Retinal pigment epithelial cell (primary cell): ENCODE measurements around the gene ACOXL.

Experiments
- DNase-seq: peaks from one replicate; pipeline ENCODE4 v3.0.0-alpha.2; 2010; ENCODE audit warnings: low read depth
- H3K4me3 ChIP-seq: 2 replicates; pipeline ENCODE4 v1.5.1; 2011; ENCODE audit warnings: mild to moderate bottlenecking, low read length, control low read depth, moderate library complexity
- CTCF ChIP-seq: conservative IDR thresholded peaks from 2 replicates; pipeline ENCODE4 v1.5.1; 2011; ENCODE audit warnings: low read depth, low read length, control low read depth, inconsistent platforms

The ACOXL gene

GRCh38 chr2:110837446-110838409 is 105.4 kb downstream of the ACOXL start:
- no peak overlapping the region for H3K4me3 ChIP-seq
- DNase-seq, result no peak
- no peak for TF ChIP-seq CTCF

GRCh38 chr2:110838657-110839384 is 106.4 kb downstream of the ACOXL start:
- DNase-seq, result no peak
- no peak overlapping the region for H3K4me3 ChIP-seq
- TF ChIP-seq CTCF, result no peak

GRCh38 chr2:110840508-110840907 is 108.1 kb downstream of the ACOXL start:
- no peak for TF ChIP-seq CTCF
- no peak for DNase-seq
- no peak overlapping the region for H3K4me3 ChIP-seq

- no peak overlapping the region for H3K4me3 ChIP-seq
- no peak for TF ChIP-seq CTCF
- DNase-seq, result no peak
Measured at GRCh38 chr2:110842048-110842447, 109.7 kb downstream of the ACOXL start.

GRCh38 chr2:110843496-110843895 is 111.1 kb downstream of the ACOXL start:
- no peak for DNase-seq
- TF ChIP-seq CTCF, result no peak
- no peak overlapping the region for H3K4me3 ChIP-seq

GRCh38 chr2:110843959-110844510 is 111.7 kb downstream of the ACOXL start:
- no peak for TF ChIP-seq CTCF
- DNase-seq, result no peak
- H3K4me3 ChIP-seq, result no peak overlapping the region
